Measurements from ENCODE around the gene DUS2. TPM values are rescaled to one million over a fixed set of nuclear protein-coding genes. Genes with fewer than 3 reads are reported as not detected.

The DUS2 gene
- total RNA-seq, 1 donor from 2014 or later: 16.4 TPM

DNA sequence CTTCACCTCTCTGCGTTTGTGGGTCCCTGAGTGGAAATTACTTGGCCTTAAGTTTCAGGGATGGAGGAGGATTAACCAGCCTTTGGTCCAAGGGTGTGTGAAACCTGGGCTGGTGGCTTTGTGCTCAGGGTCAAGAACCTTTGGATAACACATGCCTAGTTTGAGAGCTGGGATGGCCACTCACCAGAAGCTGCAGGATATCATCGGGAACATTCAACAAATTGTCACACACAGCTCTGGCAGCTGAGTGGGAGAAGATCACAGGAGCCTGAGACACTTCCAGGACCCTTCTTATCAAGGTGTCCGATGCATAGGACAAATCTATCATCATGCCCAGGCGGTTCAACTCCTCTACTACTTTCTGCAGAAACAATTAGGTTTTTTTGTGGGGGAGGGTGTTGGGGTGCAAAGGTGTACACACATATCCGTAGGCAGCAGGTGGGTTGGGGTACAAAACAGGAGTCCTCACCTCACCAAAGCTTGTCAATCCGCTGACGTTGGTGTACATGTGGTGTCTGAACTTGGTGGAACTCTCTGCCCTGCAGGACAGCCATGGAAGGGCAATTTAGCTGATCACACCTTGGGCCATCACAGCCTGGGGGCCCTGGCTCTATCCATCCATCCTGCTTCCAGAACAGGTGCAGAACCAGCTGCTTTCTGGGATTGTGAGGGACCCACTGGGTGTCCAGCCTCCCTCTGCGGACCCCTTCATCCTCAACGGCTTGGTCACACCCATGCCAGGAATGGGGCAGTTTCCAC lies 45.4 kb upstream of the DUS2 start:
- Mint-ChIP-seq H3K27me3 (ENCODE audit: unreplicated experiment) (peaks cover 2% of the 10 kb centered on the region), H3K36me3 (ENCODE audit: low read depth, unreplicated experiment) (no peaks in the 10 kb centered on the region), H3K4me3 (ENCODE audit: unreplicated experiment) (no peak overlapping the region), H3K4me1 (ENCODE audit: unreplicated experiment) (no peaks in the 10 kb centered on the region), H3K9me3 (ENCODE audit: unreplicated experiment) (no peaks in the 10 kb centered on the region), H3K27ac (ENCODE audit: unreplicated experiment) (peak overlapping the region; percentile 30)
- DNase-seq (ENCODE audit: low spot score): no peak
- TF ChIP-seq, protein P1, sequence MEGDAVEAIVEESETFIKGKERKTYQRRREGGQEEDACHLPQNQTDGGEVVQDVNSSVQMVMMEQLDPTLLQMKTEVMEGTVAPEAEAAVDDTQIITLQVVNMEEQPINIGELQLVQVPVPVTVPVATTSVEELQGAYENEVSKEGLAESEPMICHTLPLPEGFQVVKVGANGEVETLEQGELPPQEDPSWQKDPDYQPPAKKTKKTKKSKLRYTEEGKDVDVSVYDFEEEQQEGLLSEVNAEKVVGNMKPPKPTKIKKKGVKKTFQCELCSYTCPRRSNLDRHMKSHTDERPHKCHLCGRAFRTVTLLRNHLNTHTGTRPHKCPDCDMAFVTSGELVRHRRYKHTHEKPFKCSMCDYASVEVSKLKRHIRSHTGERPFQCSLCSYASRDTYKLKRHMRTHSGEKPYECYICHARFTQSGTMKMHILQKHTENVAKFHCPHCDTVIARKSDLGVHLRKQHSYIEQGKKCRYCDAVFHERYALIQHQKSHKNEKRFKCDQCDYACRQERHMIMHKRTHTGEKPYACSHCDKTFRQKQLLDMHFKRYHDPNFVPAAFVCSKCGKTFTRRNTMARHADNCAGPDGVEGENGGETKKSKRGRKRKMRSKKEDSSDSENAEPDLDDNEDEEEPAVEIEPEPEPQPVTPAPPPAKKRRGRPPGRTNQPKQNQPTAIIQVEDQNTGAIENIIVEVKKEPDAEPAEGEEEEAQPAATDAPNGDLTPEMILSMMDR (IDR thresholded peaks at IDR 0.05; ENCODE audit: unreplicated experiment): no peak

DNA sequence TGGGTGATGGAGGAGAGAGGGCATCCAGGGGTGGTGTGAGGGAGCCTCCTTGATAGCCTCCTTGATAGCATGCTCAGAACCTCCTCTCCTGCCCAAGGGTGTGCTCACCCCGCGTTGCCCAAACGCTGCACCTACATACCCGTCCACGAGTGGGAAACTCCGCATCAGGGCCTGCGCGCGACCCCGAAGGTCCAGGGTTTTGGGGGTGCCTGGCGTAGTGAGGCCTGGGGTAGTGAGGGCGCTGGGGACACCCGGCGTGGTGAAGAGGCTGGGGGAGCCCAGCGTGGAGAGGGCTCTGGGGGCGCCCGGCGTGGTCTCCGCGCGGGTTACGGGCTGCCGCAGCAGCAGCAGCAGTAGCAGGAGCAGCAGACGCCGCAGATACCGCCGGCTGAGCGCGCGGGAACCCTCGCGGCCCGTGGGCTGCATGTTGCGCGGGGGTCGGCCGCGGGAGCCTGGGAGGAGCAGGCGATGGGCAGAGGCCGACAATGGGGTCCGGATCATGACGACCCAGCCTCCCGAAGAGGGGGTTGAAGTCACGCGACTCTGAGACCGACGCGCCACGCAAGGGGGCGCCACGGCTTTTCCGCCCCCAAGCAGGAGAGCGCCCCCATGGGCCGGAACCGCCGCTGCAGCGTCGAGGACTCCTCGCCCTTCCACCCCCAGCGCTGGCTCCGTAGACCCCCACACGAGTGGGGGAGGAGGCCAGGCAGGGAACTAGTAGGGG lies 43.0 kb upstream of the DUS2 start, which contains the start of gene DPEP3:
TSS of gene DPEP3 (minus strand) at position 545 of the 724 bp plus-strand sequence. CDS start at position 426, 119 bp downstream.
- Mint-ChIP-seq H3K27ac (ENCODE audit: unreplicated experiment) (no peak within 1 kb of the TSS), H3K36me3 (ENCODE audit: low read depth, unreplicated experiment) (no peaks in the 10 kb centered on the region), H3K4me3 (ENCODE audit: unreplicated experiment) (no peak within 1 kb of the TSS), H3K9me3 (ENCODE audit: unreplicated experiment) (no peaks in the 10 kb centered on the region), H3K27me3 (ENCODE audit: unreplicated experiment) (peaks cover 8% of the 10 kb centered on the region), H3K4me1 (ENCODE audit: unreplicated experiment) (peaks cover 14% of the 10 kb centered on the region)
- TF ChIP-seq, protein P1 (IDR thresholded peaks at IDR 0.05; ENCODE audit: unreplicated experiment): no peak
- DNase-seq (ENCODE audit: low spot score): no peak

DNA sequence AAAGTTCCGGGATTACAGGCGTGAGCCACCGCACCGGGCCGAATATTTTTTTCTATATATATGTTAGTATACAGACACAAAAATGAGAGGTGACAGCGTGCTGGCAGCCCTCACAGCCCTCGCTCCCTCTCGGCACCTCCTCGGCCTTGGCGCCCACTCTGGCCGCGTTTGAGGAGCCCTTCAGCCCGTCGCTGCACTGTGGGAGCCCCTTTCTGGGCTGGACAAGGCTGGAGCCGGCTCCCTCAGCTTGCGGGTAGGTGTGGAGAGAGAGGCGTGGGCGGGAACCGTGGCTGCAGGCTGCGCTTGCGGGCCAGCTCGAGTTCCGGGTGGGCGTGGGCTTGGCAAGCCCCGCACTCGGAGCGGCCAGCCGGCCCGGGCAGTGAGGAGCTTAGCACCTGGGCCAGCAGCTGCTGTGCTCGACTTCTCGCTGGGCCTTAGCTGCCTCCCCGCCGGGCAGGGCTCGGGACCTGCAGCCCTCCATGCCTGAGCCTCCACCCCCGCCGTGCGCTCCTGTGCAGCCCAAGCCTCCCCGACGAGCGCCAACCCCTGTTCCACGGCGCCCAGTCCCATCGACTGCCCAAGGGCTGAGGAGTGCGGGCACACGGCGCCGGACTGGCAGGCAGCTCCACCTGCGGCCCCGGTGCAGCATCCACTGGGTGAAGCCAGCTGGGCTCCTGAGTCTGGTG lies 40.9 kb upstream of the DUS2 start:
- Mint-ChIP-seq H3K4me1 (ENCODE audit: unreplicated experiment) (peaks cover 15% of the 10 kb centered on the region), H3K9me3 (ENCODE audit: unreplicated experiment) (no peaks in the 10 kb centered on the region), H3K27ac (ENCODE audit: unreplicated experiment) (no peak overlapping the region), H3K4me3 (ENCODE audit: unreplicated experiment) (no peak overlapping the region), H3K27me3 (ENCODE audit: unreplicated experiment) (peaks cover 6% of the 10 kb centered on the region), H3K36me3 (ENCODE audit: low read depth, unreplicated experiment) (no peaks in the 10 kb centered on the region)
- no peak for DNase-seq (ENCODE audit: low spot score)
- TF ChIP-seq, protein P1 (IDR thresholded peaks at IDR 0.05; ENCODE audit: unreplicated experiment): no peak

DNA sequence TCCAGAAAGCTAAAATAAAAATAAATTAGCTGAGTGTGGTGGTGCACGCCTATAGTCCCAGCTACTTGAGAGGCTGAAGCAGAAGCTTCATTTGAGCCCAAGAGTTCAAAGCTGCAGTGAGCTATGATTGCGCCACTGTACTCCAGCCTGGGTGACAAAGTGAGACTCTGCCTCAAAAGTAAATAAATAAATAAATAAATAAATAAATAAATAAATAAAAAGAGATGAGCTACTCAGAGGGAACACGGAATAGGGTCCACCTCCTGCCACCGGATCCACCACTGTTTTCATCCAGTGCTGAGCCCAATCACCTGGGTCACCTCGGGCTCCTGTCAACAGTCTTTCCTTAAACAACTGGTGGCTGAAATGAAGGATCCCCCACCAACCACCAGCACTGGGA lies 36.1 kb upstream of the DUS2 start:
- TF ChIP-seq, protein P1 (IDR thresholded peaks at IDR 0.05; ENCODE audit: unreplicated experiment): no peak
- H3K27ac Mint-ChIP-seq (ENCODE audit: unreplicated experiment): no peak overlapping the region
- peaks cover 14% of the 10 kb centered on the region for H3K27me3 Mint-ChIP-seq (ENCODE audit: unreplicated experiment)
- H3K36me3 Mint-ChIP-seq (ENCODE audit: low read depth, unreplicated experiment): peaks cover 5% of the 10 kb centered on the region
- H3K4me1 Mint-ChIP-seq (ENCODE audit: unreplicated experiment): peaks cover 23% of the 10 kb centered on the region
- DNase-seq (ENCODE audit: low spot score): no peak
- H3K9me3 Mint-ChIP-seq (ENCODE audit: unreplicated experiment): no peaks in the 10 kb centered on the region
- no peak overlapping the region for H3K4me3 Mint-ChIP-seq (ENCODE audit: unreplicated experiment)

Measured in endothelial cell (in vitro differentiated cells).